H9 (cell line): Measurements from ENCODE around the gene FGF11. TPM values are rescaled to one million over a fixed set of nuclear protein-coding genes. Genes with fewer than 3 reads are reported as not detected.

Experiments
- DNase-seq: peaks from one replicate; pipeline ENCODE4 v3.0.0-alpha.2; 2017
- H2AFZ ChIP-seq: one replicate; pipeline ENCODE4 v1.6.1; 2013; ENCODE audit warnings: mild to moderate bottlenecking, low read length, control low read depth, moderate library complexity
- H2AK5ac ChIP-seq: 2 replicates; pipeline ENCODE4 v1.6.1; 2013; ENCODE audit warnings: low read length, control low read depth, mixed read lengths; ENCODE audit not compliant: insufficient read length
- H2BK120ac ChIP-seq: one replicate; pipeline ENCODE4 v1.6.1; 2013; ENCODE audit warnings: low read depth, mild to moderate bottlenecking, low read length, control low read depth, inconsistent platforms; ENCODE audit not compliant: poor library complexity, severe bottlenecking
- H2BK12ac ChIP-seq: 2 replicates; pipeline ENCODE4 v1.6.1; 2013; ENCODE audit warnings: low read length, control low read depth, mixed read lengths, low read depth; ENCODE audit not compliant: insufficient read length
- H2BK15ac ChIP-seq: 2 replicates; pipeline ENCODE4 v1.6.1; 2013; ENCODE audit warnings: low read depth, low read length, control low read depth
- H2BK20ac ChIP-seq: one replicate; pipeline ENCODE4 v1.6.1; 2013; ENCODE audit warnings: low read depth, mild to moderate bottlenecking, low read length, control low read depth, inconsistent platforms; ENCODE audit not compliant: poor library complexity, severe bottlenecking
- H2BK5ac ChIP-seq: 2 replicates; pipeline ENCODE4 v1.6.1; 2013; ENCODE audit warnings: low read length, control low read depth, mixed read lengths; ENCODE audit not compliant: insufficient read length
- H3K14ac ChIP-seq: 2 replicates; pipeline ENCODE4 v1.6.1; 2013; ENCODE audit warnings: low read length, control low read depth; ENCODE audit not compliant: insufficient read depth
- H3K18ac ChIP-seq: 2 replicates; pipeline ENCODE4 v1.6.1; 2013; ENCODE audit warnings: low read depth, mild to moderate bottlenecking, mixed read lengths, low read length, control low read depth; ENCODE audit not compliant: insufficient read length
- H3K23ac ChIP-seq: 2 replicates; pipeline ENCODE4 v1.6.1; 2013; ENCODE audit warnings: low read length, control low read depth, mixed read lengths, low read depth; ENCODE audit not compliant: insufficient read length
- H3K23me2 ChIP-seq: 2 replicates; pipeline ENCODE4 v1.6.1; 2013; ENCODE audit warnings: low read depth, mild to moderate bottlenecking, mixed read lengths, low read length, control low read depth; ENCODE audit not compliant: insufficient read length, poor library complexity, severe bottlenecking
- H3K27ac ChIP-seq: 2 replicates; pipeline ENCODE4 v1.5.1; 2013; ENCODE audit warnings: low read length, control low read depth, mixed read lengths, low read depth; ENCODE audit not compliant: insufficient read length
- H3K27me3 ChIP-seq: 2 replicates; pipeline ENCODE4 v1.6.1; 2013; ENCODE audit warnings: low read length, control low read depth, inconsistent platforms; ENCODE audit not compliant: insufficient read depth
- H3K4ac ChIP-seq: 2 replicates; pipeline ENCODE4 v1.6.1; 2013; ENCODE audit warnings: low read depth, mild to moderate bottlenecking, control low read depth, inconsistent platforms, low read length, moderate library complexity
- H3K4me1 ChIP-seq: 2 replicates; pipeline ENCODE4 v1.6.1; 2013; ENCODE audit warnings: low read length, control low read depth, inconsistent platforms; ENCODE audit not compliant: insufficient read depth
- H3K4me2 ChIP-seq: 2 replicates; pipeline ENCODE4 v1.6.1; 2013; ENCODE audit warnings: low read length, control low read depth, mixed read lengths; ENCODE audit not compliant: insufficient read length, insufficient read depth
- H3K56ac ChIP-seq: 2 replicates; pipeline ENCODE4 v1.6.1; 2013; ENCODE audit warnings: low read depth, mild to moderate bottlenecking, mixed read lengths, low read length, control low read depth; ENCODE audit not compliant: insufficient read length
- H3K79me1 ChIP-seq: 2 replicates; pipeline ENCODE4 v1.6.1; 2013; ENCODE audit warnings: low read depth, mild to moderate bottlenecking, moderate library complexity, low read length, control low read depth, inconsistent platforms; ENCODE audit not compliant: insufficient read depth, poor library complexity, severe bottlenecking
- H3K79me2 ChIP-seq: 2 replicates; pipeline ENCODE4 v1.6.1; 2013; ENCODE audit warnings: low read length, control low read depth, inconsistent platforms; ENCODE audit not compliant: insufficient read depth
- H3K9ac ChIP-seq: 2 replicates; pipeline ENCODE4 v1.6.1; 2013; ENCODE audit warnings: low read length, control low read depth, mixed read lengths; ENCODE audit not compliant: insufficient read length; ENCODE audit errors: extremely low read depth
- H3K9me3 ChIP-seq: one replicate; pipeline ENCODE4 v1.6.1; 2013; ENCODE audit warnings: low read depth, low read length, inconsistent platforms; ENCODE audit not compliant: control insufficient read depth
- H3T11ph ChIP-seq: one replicate; pipeline ENCODE4 v1.6.1; 2013; ENCODE audit warnings: mild to moderate bottlenecking, low read length, control low read depth, inconsistent platforms
- H4K20me1 ChIP-seq: one replicate; pipeline ENCODE4 v1.6.1; 2013; ENCODE audit not compliant: control insufficient read depth, insufficient read length, insufficient read depth
- H4K5ac ChIP-seq: 2 replicates; pipeline ENCODE4 v1.6.1; 2013; ENCODE audit warnings: low read depth, mild to moderate bottlenecking, mixed read lengths, low read length, control low read depth; ENCODE audit not compliant: insufficient read length
- H4K8ac ChIP-seq: replicated peaks from 2 replicates; pipeline ENCODE4 v1.6.1; 2013; ENCODE audit warnings: low read length, control low read depth, mixed read lengths, low read depth; ENCODE audit not compliant: insufficient read length
- H4K91ac ChIP-seq: 2 replicates; pipeline ENCODE4 v1.6.1; 2013; ENCODE audit warnings: low read depth, mild to moderate bottlenecking, moderate library complexity, mixed read lengths, low read length, control low read depth; ENCODE audit not compliant: insufficient read length
- H3K27ac Mint-ChIP-seq, 3 experiments: 2 replicates in 2 of 3; 3 replicates in 1 of 3; pipeline ENCODE4 v1.8.0; 2020 to 2021; ENCODE audit warnings: mixed read lengths in 3 of 3, mild to moderate bottlenecking in 1 of 3, moderate library complexity in 1 of 3
- H3K27me3 Mint-ChIP-seq: 2 replicates; pipeline ENCODE4 v1.8.0; 2021; ENCODE audit warnings: low read depth, mild to moderate bottlenecking, moderate library complexity, mixed read lengths
- H3K36me3 Mint-ChIP-seq, 3 experiments: 2 replicates in 2 of 3; 3 replicates in 1 of 3; pipeline ENCODE4 v1.8.0; 2020 to 2021; ENCODE audit warnings: low read depth in 3 of 3, mixed read lengths in 3 of 3; ENCODE audit not compliant: insufficient read depth in 1 of 3
- H3K4me1 Mint-ChIP-seq, 2 experiments: 2 replicates each; pipeline ENCODE4 v1.8.0; 2020; ENCODE audit warnings: mixed read lengths in 2 of 2
- H3K4me3 Mint-ChIP-seq, 2 experiments: 2 replicates in 1 of 2; 3 replicates in 1 of 2; pipeline ENCODE4 v1.8.0; 2020 to 2021; ENCODE audit warnings: mild to moderate bottlenecking in 2 of 2, mixed read lengths in 2 of 2, moderate library complexity in 1 of 2
- H3K9me3 Mint-ChIP-seq, 2 experiments: 2 replicates in 1 of 2; 3 replicates in 1 of 2; pipeline ENCODE4 v1.8.0; 2020; ENCODE audit warnings: mild to moderate bottlenecking in 2 of 2, mixed read lengths in 2 of 2, moderate library complexity in 1 of 2
- WGBS: extraction: QIAGEN DNeasy Blood & Tissue Kit; methylation state at CpG from one replicate; pipeline ENCODE4 v1.1.7; 2013; ENCODE audit warnings: missing lambda C conversion rate, low lambda C conversion rate, mixed read lengths; ENCODE audit not compliant: insufficient read length; ENCODE audit errors: extremely low coverage; 5-methylcytosine and 5-hydroxymethylcytosine counted together
- total RNA-seq: library from RNA; stranded (reverse); gene quantifications from 2 replicates; pipeline ENCODE4 v1.2.1, GENCODE V29; 2021
- TF ChIP-seq, protein P1 (sequence below): fragments of 200-600 bp; sonication (generic); conservative IDR thresholded peaks from 3 replicates; pipeline ENCODE4 v1.8.0; 2021; ENCODE audit warnings: antibody characterized with exemption, mild to moderate bottlenecking

The FGF11 gene
- total RNA-seq, 1 experiment from 2014 or later: 15.2 TPM

DNA sequence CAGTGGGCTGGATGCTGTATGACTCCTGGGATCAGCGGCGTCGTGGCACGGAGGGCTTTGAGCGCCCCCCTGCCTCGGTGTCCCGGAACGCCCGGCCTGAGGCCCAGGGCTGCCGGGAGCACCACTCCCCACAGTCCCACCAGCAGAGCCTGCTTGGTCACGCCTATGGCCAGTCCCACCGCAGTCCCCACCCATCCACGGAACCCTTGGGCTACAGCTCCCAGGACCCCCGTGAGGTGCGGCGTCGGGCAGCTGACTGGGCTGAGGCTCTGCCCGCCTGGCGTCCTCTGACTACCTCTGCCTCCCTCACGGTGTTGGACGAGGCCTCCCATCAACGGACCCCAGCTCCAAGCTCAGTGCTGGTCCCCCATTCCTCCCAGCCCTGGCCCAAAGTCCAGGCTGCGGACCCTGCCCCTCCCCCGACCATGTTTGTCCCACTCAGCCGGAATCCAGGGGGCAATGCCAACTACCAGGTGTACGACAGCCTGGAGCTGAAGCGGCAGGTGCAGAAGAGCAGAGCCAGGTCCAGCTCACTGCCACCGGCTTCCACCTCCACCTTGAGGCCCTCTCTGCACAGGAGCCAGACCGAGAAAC lies 12.3 kb upstream of the FGF11 start:
- Histone ChIP-seq H3K27ac (no peak overlapping the region), H4K91ac (no peak overlapping the region), H3K4me1 (no peaks in the 10 kb centered on the region), H2BK12ac (no peak overlapping the region), H3K23ac (no peak overlapping the region), H3K56ac (no peak overlapping the region), H3T11ph (no peak overlapping the region), H3K9ac (no peak overlapping the region), H4K5ac (no peak overlapping the region), H2BK5ac (no peak overlapping the region), H2BK20ac (no peak overlapping the region), H3K27me3 (no peaks in the 10 kb centered on the region; the same call in 1 of the 2 replicates), H3K4ac (no peak overlapping the region), H3K79me2 (no peaks in the 10 kb centered on the region), H2BK15ac (no peak overlapping the region), H2AFZ (no peak overlapping the region), H2AK5ac (no peak overlapping the region), H3K79me1 (no peaks in the 10 kb centered on the region), H3K18ac (no peak overlapping the region), H4K8ac (no peak overlapping the region), H3K23me2 (no peaks in the 10 kb centered on the region), H2BK120ac (no peak overlapping the region), H3K4me2 (no peak overlapping the region), H3K9me3 (no peaks in the 10 kb centered on the region), H3K14ac (no peak overlapping the region; the same call in 1 of the 2 replicates), H4K20me1 (no peaks in the 10 kb centered on the region)
- TF ChIP-seq, protein P1, sequence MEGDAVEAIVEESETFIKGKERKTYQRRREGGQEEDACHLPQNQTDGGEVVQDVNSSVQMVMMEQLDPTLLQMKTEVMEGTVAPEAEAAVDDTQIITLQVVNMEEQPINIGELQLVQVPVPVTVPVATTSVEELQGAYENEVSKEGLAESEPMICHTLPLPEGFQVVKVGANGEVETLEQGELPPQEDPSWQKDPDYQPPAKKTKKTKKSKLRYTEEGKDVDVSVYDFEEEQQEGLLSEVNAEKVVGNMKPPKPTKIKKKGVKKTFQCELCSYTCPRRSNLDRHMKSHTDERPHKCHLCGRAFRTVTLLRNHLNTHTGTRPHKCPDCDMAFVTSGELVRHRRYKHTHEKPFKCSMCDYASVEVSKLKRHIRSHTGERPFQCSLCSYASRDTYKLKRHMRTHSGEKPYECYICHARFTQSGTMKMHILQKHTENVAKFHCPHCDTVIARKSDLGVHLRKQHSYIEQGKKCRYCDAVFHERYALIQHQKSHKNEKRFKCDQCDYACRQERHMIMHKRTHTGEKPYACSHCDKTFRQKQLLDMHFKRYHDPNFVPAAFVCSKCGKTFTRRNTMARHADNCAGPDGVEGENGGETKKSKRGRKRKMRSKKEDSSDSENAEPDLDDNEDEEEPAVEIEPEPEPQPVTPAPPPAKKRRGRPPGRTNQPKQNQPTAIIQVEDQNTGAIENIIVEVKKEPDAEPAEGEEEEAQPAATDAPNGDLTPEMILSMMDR: no peak
- Mint-ChIP-seq H3K4me1 (no peaks in the 10 kb centered on the region), H3K4me3 (no peak overlapping the region), H3K9me3 (no peaks in the 10 kb centered on the region; a peak in 1 of 5 replicates), H3K27ac (no peak overlapping the region), H3K27me3 (peaks cover 13% of the 10 kb centered on the region), H3K36me3 (no peaks in the 10 kb centered on the region)
- no peak for DNase-seq
- WGBS: no CpG with 5 or more reads among the region's 29 CpGs
